ENCODE data around the gene RNPEP. TPM values are rescaled to one million over a fixed set of nuclear protein-coding genes. Genes with fewer than 3 reads are reported as not detected.

Gene RNPEP
- polyA plus RNA-seq, 3 donors, result 108 to 153 (median 127) TPM

- peaks cover 0 to 4% (median 0%) of the 10 kb centered on the region in 7 donors for H3K9me3 Mint-ChIP-seq
- peak within 1 kb of the TSS; percentile 85 for H2AFZ ChIP-seq (ENCODE audit: insufficient read depth, low read depth, low read length, poor library complexity, severe bottlenecking)
- H3K9ac ChIP-seq (ENCODE audit: insufficient read depth, low read length, poor library complexity, severe bottlenecking), result peak within 1 kb of the TSS; percentile 91
- H3K4me2 ChIP-seq (replicated peaks; ENCODE audit: extremely low read depth, low read length, poor library complexity, severe bottlenecking), result peak within 1 kb of the TSS; percentile 87
- peaks cover 30% of the 10 kb centered on the region for H3K79me2 ChIP-seq (ENCODE audit: insufficient read depth, low read length)
- DNase-seq, result peak; percentile 97 to 99 (median 98)
- no peaks in the 10 kb centered on the region for H3K27me3 ChIP-seq (ENCODE audit: control insufficient read depth in 2 of 2, insufficient read depth in 2 of 2, low read length in 2 of 2)
- H3K4me3 Mint-ChIP-seq, result peak within 1 kb of the TSS; percentile 94 to 99
- H3K4me3 ChIP-seq (replicated peaks in 1 of 3; ENCODE audit: low read depth in 2 of 3, low read length in 3 of 3), result peak within 1 kb of the TSS; percentile 68 to 93 (median 73)
- H3K9me3 ChIP-seq (replicated peaks in 1 of 2; ENCODE audit: control insufficient read depth in 1 of 2, insufficient read depth in 1 of 2, low read length in 2 of 2), result no peaks in the 10 kb centered on the region
- peaks cover 0 to 2% (median 0%) of the 10 kb centered on the region in 3 donors for H3K27me3 Mint-ChIP-seq (ENCODE audit: low read depth in 3 of 3)
- H3K36me3 Mint-ChIP-seq, result peaks cover 20 to 24% of the 10 kb centered on the region in 2 donors
- H3K27ac ChIP-seq (ENCODE audit: low read depth in 1 of 2, low read length in 2 of 2), result peak within 1 kb of the TSS; percentile 73 to 97
- peaks cover 15% of the 10 kb centered on the region for H3K4me1 Mint-ChIP-seq
- H3K27ac Mint-ChIP-seq, result peak within 1 kb of the TSS; percentile 97 to 99 (median 98)
- peaks cover 11 to 14% of the 10 kb centered on the region in 2 donors for H3K4me1 ChIP-seq (ENCODE audit: control insufficient read depth in 1 of 2, insufficient read depth in 2 of 2, low read length in 2 of 2)
- WGBS (ENCODE audit: insufficient coverage), result 1% methylated on average over 37 of the region's 43 CpGs
- peaks cover 22 to 27% of the 10 kb centered on the region in 2 donors for H3K36me3 ChIP-seq (replicated peaks in 1 of 2; ENCODE audit: control insufficient read depth in 1 of 2, insufficient read depth in 2 of 2, low read length in 2 of 2)
- intact Hi-C loops (cut with micrococcal nuclease), result loop anchor here in 1 of 2 donors (2.0 to 5.0 kb wide), 2 partner anchors 76 to 128 kb away; partner anchors contain the start of gene IPO9
- no peak for TF ChIP-seq CTCF (IDR thresholded peaks at IDR 0.05)
- H4K20me1 ChIP-seq (ENCODE audit: insufficient read depth, low read length), result no peaks in the 10 kb centered on the region
Observed at GRCh38 chr1:201955009-201955728, 27.3 kb upstream of the RNPEP start, which contains the start of gene TIMM17A. TSS of gene TIMM17A (plus strand) at chr1:201955503. CDS start at chr1:201955527, 24 bp downstream.

- peaks cover 31% of the 10 kb centered on the region for H3K79me2 ChIP-seq (ENCODE audit: insufficient read depth, low read length)
- peak overlapping the region; percentile 73 to 97 for H3K27ac ChIP-seq (ENCODE audit: low read depth in 1 of 2, low read length in 2 of 2)
- no peak for DNase-seq
- peak overlapping the region; percentile 91 for H3K9ac ChIP-seq (ENCODE audit: insufficient read depth, low read length, poor library complexity, severe bottlenecking)
- TF ChIP-seq CTCF (IDR thresholded peaks at IDR 0.05), result no peak
- H3K4me1 ChIP-seq (ENCODE audit: control insufficient read depth in 1 of 2, insufficient read depth in 2 of 2, low read length in 2 of 2), result peaks cover 11 to 14% of the 10 kb centered on the region in 2 donors
- peak overlapping the region; percentile 87 for H3K4me2 ChIP-seq (replicated peaks; ENCODE audit: extremely low read depth, low read length, poor library complexity, severe bottlenecking)
- Mint-ChIP-seq H3K36me3 (peaks cover 25 to 30% of the 10 kb centered on the region in 2 donors), H3K4me3 (peak overlapping the region; percentile 94 to 99), H3K4me1 (peaks cover 15% of the 10 kb centered on the region), H3K27ac (peak overlapping the region; percentile 97 to 99 (median 98)), H3K27me3 (ENCODE audit: low read depth in 3 of 3) (peaks cover 0 to 2% (median 0%) of the 10 kb centered on the region in 3 donors), H3K9me3 (peaks cover 0 to 4% (median 0%) of the 10 kb centered on the region in 7 donors)
- H3K4me3 ChIP-seq (replicated peaks in 1 of 3; ENCODE audit: low read depth in 2 of 3, low read length in 3 of 3), result peak overlapping the region; percentile 68 to 93 (median 73)
- no peaks in the 10 kb centered on the region for H4K20me1 ChIP-seq (ENCODE audit: insufficient read depth, low read length)
- no peaks in the 10 kb centered on the region for H3K9me3 ChIP-seq (replicated peaks in 1 of 2; ENCODE audit: control insufficient read depth in 1 of 2, insufficient read depth in 1 of 2, low read length in 2 of 2)
- H3K27me3 ChIP-seq (ENCODE audit: control insufficient read depth in 2 of 2, insufficient read depth in 2 of 2, low read length in 2 of 2), result no peaks in the 10 kb centered on the region
- peak overlapping the region; percentile 85 for H2AFZ ChIP-seq (ENCODE audit: insufficient read depth, low read depth, low read length, poor library complexity, severe bottlenecking)
- intact Hi-C loops (cut with micrococcal nuclease), result loop anchor here in 1 of 2 donors (2.0 to 5.0 kb wide), 2 partner anchors 77 to 128 kb away; partner anchors contain the start of gene IPO9
- 1% methylated on average over 9 of the region's 17 CpGs for WGBS (ENCODE audit: insufficient coverage)
- peaks cover 27 to 33% of the 10 kb centered on the region in 2 donors for H3K36me3 ChIP-seq (replicated peaks in 1 of 2; ENCODE audit: control insufficient read depth in 1 of 2, insufficient read depth in 2 of 2, low read length in 2 of 2)
Observed at GRCh38 chr1:201955729-201956143, 26.7 kb upstream of the RNPEP start.

Data from CD14-positive monocyte (primary cell).